ENCODE results near the gene HBM.

GRCh38 chr16:194516-194915 lies 28.7 kb downstream of the HBM start:
- TF ChIP-seq, protein P1, sequence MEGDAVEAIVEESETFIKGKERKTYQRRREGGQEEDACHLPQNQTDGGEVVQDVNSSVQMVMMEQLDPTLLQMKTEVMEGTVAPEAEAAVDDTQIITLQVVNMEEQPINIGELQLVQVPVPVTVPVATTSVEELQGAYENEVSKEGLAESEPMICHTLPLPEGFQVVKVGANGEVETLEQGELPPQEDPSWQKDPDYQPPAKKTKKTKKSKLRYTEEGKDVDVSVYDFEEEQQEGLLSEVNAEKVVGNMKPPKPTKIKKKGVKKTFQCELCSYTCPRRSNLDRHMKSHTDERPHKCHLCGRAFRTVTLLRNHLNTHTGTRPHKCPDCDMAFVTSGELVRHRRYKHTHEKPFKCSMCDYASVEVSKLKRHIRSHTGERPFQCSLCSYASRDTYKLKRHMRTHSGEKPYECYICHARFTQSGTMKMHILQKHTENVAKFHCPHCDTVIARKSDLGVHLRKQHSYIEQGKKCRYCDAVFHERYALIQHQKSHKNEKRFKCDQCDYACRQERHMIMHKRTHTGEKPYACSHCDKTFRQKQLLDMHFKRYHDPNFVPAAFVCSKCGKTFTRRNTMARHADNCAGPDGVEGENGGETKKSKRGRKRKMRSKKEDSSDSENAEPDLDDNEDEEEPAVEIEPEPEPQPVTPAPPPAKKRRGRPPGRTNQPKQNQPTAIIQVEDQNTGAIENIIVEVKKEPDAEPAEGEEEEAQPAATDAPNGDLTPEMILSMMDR (IDR thresholded peaks at IDR 0.05; ENCODE audit: low read depth, low read length, missing input control): no peak
- TF ChIP-seq MAX (IDR thresholded peaks at IDR 0.05): no peak

Data from liver (tissue), 2 donors.